ENCODE measurements around the gene MVB12B. TPM values are rescaled to one million over a fixed set of nuclear protein-coding genes. Genes with fewer than 3 reads are reported as not detected.

Gene MVB12B
- total RNA-seq, 6 experiments from 2014 or later = 7.2 to 16.2 (median 9.1) TPM

DNA sequence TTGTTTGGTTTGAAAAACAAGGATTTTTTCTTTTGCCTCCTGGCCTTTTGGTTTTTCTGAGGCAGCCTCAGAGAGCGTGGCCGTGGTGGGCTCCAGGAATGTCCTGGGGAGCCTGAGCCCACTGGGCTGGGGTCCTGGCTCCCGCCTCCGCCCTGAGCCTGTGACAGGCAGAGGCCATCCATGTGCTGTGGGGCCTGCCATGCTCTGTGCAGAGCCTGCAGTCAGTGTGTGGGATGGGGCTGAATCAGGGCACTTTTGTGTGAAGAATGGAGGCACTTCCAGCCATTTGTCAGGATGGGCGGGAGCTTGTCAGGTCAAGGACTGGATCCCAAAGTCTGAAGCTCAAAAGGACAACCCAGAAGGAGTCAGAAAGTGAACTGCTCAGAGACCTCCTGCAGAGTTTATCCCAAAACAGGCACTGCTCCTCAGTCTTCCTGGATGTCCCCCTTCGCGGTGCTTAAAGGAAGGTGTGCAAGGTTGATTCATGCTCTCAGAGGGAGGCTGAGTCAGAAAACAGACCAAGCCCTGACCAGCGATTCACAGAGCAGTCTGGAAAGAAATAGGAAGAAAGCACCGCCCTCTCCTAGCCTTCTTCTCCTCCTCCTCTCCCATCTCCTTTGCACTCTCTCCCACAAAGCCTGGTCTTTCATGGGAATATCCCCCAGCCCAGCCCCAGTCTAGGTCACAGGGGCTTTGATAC, 53.2 kb downstream of the MVB12B start:
- intact Hi-C loops (cut with DNase I) = no loop called here
- no peaks in the 10 kb centered on the region for H3K27me3 ChIP-seq
- 68% methylated on average over 4 of the region's 9 CpGs for WGBS (ENCODE audit: insufficient coverage, low coverage, low lambda C conversion rate, missing lambda C conversion rate)
- DNase-seq = peak in 1 of 3 donors; percentile 24
- no peak for ATAC-seq
- H3K4me3 ChIP-seq = no peak overlapping the region
- TF ChIP-seq, protein P1, sequence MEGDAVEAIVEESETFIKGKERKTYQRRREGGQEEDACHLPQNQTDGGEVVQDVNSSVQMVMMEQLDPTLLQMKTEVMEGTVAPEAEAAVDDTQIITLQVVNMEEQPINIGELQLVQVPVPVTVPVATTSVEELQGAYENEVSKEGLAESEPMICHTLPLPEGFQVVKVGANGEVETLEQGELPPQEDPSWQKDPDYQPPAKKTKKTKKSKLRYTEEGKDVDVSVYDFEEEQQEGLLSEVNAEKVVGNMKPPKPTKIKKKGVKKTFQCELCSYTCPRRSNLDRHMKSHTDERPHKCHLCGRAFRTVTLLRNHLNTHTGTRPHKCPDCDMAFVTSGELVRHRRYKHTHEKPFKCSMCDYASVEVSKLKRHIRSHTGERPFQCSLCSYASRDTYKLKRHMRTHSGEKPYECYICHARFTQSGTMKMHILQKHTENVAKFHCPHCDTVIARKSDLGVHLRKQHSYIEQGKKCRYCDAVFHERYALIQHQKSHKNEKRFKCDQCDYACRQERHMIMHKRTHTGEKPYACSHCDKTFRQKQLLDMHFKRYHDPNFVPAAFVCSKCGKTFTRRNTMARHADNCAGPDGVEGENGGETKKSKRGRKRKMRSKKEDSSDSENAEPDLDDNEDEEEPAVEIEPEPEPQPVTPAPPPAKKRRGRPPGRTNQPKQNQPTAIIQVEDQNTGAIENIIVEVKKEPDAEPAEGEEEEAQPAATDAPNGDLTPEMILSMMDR (IDR thresholded peaks at IDR 0.05) = no peak
- no peak for TF ChIP-seq POLR2A (IDR thresholded peaks at IDR 0.05)
- H3K9me3 ChIP-seq = no peaks in the 10 kb centered on the region
- no peak overlapping the region for H3K27ac ChIP-seq
- H3K4me1 ChIP-seq = no peaks in the 10 kb centered on the region
- peaks cover 0 to 5% (median 0%) of the 10 kb centered on the region in 4 donors for H3K36me3 ChIP-seq

DNA sequence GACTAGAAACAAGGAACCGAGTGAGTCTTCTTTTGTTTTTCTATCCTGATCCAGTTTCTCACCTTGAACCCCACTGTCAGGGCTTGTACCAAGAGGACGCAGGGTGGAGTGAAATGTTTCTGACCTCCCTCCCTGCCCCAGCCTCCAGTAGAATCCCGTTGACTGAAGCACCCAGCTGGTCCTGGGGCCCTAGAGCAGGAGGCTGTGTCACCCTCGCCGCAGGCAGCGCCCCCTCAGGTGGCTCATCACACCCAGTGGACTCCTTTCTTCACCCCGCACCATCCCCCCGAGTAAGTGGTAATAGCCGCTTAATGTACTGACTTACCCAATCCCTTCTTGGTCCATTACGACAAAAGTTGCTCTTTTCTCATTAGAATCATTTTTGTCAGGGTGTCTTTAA, 53.8 kb downstream of the MVB12B start:
- DNase-seq (peak in 1 of 3 donors; percentile 35), ATAC-seq (no peak)
- Histone ChIP-seq H3K27me3 (no peaks in the 10 kb centered on the region), H3K4me1 (no peaks in the 10 kb centered on the region), H3K9me3 (no peaks in the 10 kb centered on the region), H3K36me3 (peaks cover 0 to 5% (median 0%) of the 10 kb centered on the region in 4 donors), H3K27ac (no peak overlapping the region), H3K4me3 (no peak overlapping the region)
- intact Hi-C loops (cut with DNase I) = no loop called here
- TF ChIP-seq, protein P1 (IDR thresholded peaks at IDR 0.05) = no peak
- no peak for TF ChIP-seq POLR2A (IDR thresholded peaks at IDR 0.05)
- 86% methylated on average over 9 of the region's 10 CpGs for WGBS (ENCODE audit: insufficient coverage, low coverage, low lambda C conversion rate, missing lambda C conversion rate)

DNA sequence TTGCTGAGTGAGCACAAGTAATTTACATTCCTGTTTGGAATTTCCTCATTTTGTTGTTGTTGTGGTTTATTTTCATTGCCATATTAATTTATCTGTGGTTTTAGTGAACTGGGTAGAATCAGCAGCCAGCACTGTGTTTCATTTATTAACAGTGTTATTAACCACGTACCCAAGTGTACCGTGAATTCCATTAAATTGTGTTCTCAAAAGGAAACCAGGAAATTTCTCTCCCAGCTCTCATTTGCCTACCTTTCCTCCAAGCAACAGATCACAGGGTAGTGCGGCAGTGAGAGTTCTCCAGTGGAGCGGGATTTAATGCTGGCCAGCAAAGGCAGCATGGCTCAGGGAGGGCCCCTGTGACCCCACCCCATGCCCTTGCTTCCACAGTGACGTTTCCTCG, 54.6 kb downstream of the MVB12B start:
- intact Hi-C loops (cut with DNase I) = no loop called here

DNA sequence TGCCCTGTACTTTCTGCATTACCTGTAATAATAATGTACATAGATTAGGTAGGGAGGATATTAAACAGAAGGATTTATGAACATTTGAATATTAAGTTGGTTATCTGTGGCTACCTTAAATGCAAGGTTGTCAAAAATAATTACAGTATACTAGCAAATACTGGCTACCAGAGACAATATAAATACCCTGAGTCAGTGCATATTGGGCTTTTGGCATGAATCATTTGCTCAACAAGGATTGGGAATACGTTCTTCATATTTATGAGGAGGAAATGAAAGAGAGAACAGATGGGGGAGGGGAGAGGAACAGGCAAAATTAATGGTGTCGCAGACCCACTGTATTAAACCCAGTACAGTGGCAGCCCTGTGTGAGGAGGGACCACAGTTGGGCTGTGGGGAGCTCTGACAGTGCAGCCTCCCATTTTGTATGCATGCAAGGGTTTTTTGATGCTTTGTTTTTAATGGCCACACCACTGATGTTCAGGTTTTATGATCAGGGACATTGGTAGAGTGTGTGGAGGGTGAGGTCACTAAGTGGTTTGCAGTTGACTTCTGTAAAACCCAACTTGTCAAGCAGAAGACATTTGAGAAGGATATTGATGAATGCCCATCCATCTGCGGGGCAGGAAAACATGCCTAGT, 56.9 kb downstream of the MVB12B start:
- intact Hi-C loops (cut with DNase I) = no loop called here
- TF ChIP-seq, protein P1 (IDR thresholded peaks at IDR 0.05) = no peak
- TF ChIP-seq POLR2A (IDR thresholded peaks at IDR 0.05) = no peak
- Histone ChIP-seq H3K9me3 (no peaks in the 10 kb centered on the region), H3K4me3 (no peak overlapping the region), H3K4me1 (no peaks in the 10 kb centered on the region), H3K27ac (no peak overlapping the region), H3K27me3 (no peaks in the 10 kb centered on the region), H3K36me3 (peaks cover 0 to 20% (median 6%) of the 10 kb centered on the region in 4 donors)
- ATAC-seq = peak in 2 of 4 donors; percentile 20 to 22
- WGBS (ENCODE audit: insufficient coverage, low coverage, low lambda C conversion rate, missing lambda C conversion rate) = 88% methylated on average over 3 of the region's 3 CpGs
- DNase-seq = no peak

More for the DNA sequence above, 54.6 kb downstream of the MVB12B start:
- H3K4me3 ChIP-seq = no peak overlapping the region
- H3K36me3 ChIP-seq = peaks cover 0 to 5% (median 0%) of the 10 kb centered on the region in 4 donors
- no peaks in the 10 kb centered on the region for H3K9me3 ChIP-seq
- ATAC-seq = no peak
- no peak for TF ChIP-seq POLR2A (IDR thresholded peaks at IDR 0.05)
- TF ChIP-seq, protein P1 (IDR thresholded peaks at IDR 0.05) = no peak
- no peaks in the 10 kb centered on the region for H3K4me1 ChIP-seq
- WGBS (ENCODE audit: insufficient coverage, low coverage, low lambda C conversion rate, missing lambda C conversion rate) = 96% methylated on average over 4 of the region's 6 CpGs
- no peaks in the 10 kb centered on the region for H3K27me3 ChIP-seq
- no peak overlapping the region for H3K27ac ChIP-seq
- peak in 1 of 3 donors; percentile 24 for DNase-seq
